ENCODE measurements around the gene DYNLT4.

The DYNLT4 gene

GRCh38 chr1:44822131-44822701 is 15.1 kb upstream of the DYNLT4 start:
- H3F3A ChIP-seq (ENCODE audit: control insufficient read depth, insufficient read depth): peaks cover 13% of the 10 kb centered on the region
- H3K4me1 ChIP-seq (ENCODE audit: control insufficient read depth, low read length): peaks cover 23% of the 10 kb centered on the region
- H3K4me3 ChIP-seq (ENCODE audit: low read length): no peak overlapping the region
- no peak for TF ChIP-seq EZH2phosphoT487 (IDR thresholded peaks at IDR 0.05; ENCODE audit: borderline replicate concordance, low read length)
- no peak for TF ChIP-seq CTCF (IDR thresholded peaks at IDR 0.05; ENCODE audit: low read depth, low read length, poor library complexity, severe bottlenecking)
- no peaks in the 10 kb centered on the region for H3K36me3 ChIP-seq (ENCODE audit: control insufficient read depth, low read length)
- no peaks in the 10 kb centered on the region for H4K20me1 ChIP-seq (ENCODE audit: control insufficient read depth, insufficient read depth, low read depth, low read length)
- no peak overlapping the region for H3K27ac ChIP-seq (ENCODE audit: low read depth, low read length)
- no peaks in the 10 kb centered on the region; the same call in 1 of the 2 replicates for H3K27me3 ChIP-seq (ENCODE audit: control insufficient read depth, low read length)
- no peaks in the 10 kb centered on the region for H3K9me2 ChIP-seq (replicated peaks; ENCODE audit: control insufficient read depth, low read length)
- no peaks in the 10 kb centered on the region for H3K9me3 ChIP-seq (ENCODE audit: control insufficient read depth, insufficient read depth, low read length)
- no peak overlapping the region for H3K4me2 ChIP-seq (ENCODE audit: low read length)
- no peaks in the 10 kb centered on the region for H3K79me2 ChIP-seq (ENCODE audit: control insufficient read depth, low read length)

GRCh38 chr1:44821240-44821715 is 14.1 kb upstream of the DYNLT4 start:
- Histone ChIP-seq H3K9me2 (replicated peaks; ENCODE audit: control insufficient read depth, low read length) (no peaks in the 10 kb centered on the region), H3K4me2 (ENCODE audit: low read length) (peak overlapping the region; percentile 92; the same call in 1 of the 2 replicates), H3K4me1 (ENCODE audit: control insufficient read depth, low read length) (peaks cover 23% of the 10 kb centered on the region), H3K4me3 (ENCODE audit: low read length) (no peak overlapping the region), H3K79me2 (ENCODE audit: control insufficient read depth, low read length) (no peaks in the 10 kb centered on the region), H3K27me3 (ENCODE audit: control insufficient read depth, low read length) (no peaks in the 10 kb centered on the region; the same call in 1 of the 2 replicates), H3F3A (ENCODE audit: control insufficient read depth, insufficient read depth) (peaks cover 13% of the 10 kb centered on the region), H3K36me3 (ENCODE audit: control insufficient read depth, low read length) (no peaks in the 10 kb centered on the region), H3K9me3 (ENCODE audit: control insufficient read depth, insufficient read depth, low read length) (no peaks in the 10 kb centered on the region), H4K20me1 (ENCODE audit: control insufficient read depth, insufficient read depth, low read depth, low read length) (no peaks in the 10 kb centered on the region), H3K27ac (ENCODE audit: low read depth, low read length) (no peak overlapping the region)
- no peak for TF ChIP-seq CTCF (IDR thresholded peaks at IDR 0.05; ENCODE audit: low read depth, low read length, poor library complexity, severe bottlenecking)

GRCh38 chr1:44820328-44821239 is 13.4 kb upstream of the DYNLT4 start:
- Histone ChIP-seq H3K9me2 (replicated peaks; ENCODE audit: control insufficient read depth, low read length) (no peaks in the 10 kb centered on the region), H3K79me2 (ENCODE audit: control insufficient read depth, low read length) (no peaks in the 10 kb centered on the region), H3F3A (ENCODE audit: control insufficient read depth, insufficient read depth) (peaks cover 13% of the 10 kb centered on the region), H3K27ac (ENCODE audit: low read depth, low read length) (peak overlapping the region; percentile 87), H3K36me3 (ENCODE audit: control insufficient read depth, low read length) (no peaks in the 10 kb centered on the region), H4K20me1 (ENCODE audit: control insufficient read depth, insufficient read depth, low read depth, low read length) (no peaks in the 10 kb centered on the region), H3K4me1 (ENCODE audit: control insufficient read depth, low read length) (peaks cover 23% of the 10 kb centered on the region), H3K4me2 (ENCODE audit: low read length) (peak overlapping the region; percentile 92), H3K4me3 (ENCODE audit: low read length) (peak overlapping the region; percentile 76), H3K27me3 (ENCODE audit: control insufficient read depth, low read length) (no peaks in the 10 kb centered on the region), H3K9me3 (ENCODE audit: control insufficient read depth, insufficient read depth, low read length) (no peaks in the 10 kb centered on the region)
- peak; percentile 11 for TF ChIP-seq CTCF (IDR thresholded peaks at IDR 0.05; ENCODE audit: low read depth, low read length, poor library complexity, severe bottlenecking)
- TF ChIP-seq EZH2phosphoT487 (IDR thresholded peaks at IDR 0.05; ENCODE audit: borderline replicate concordance, low read length): no peak

Measured in DOHH2 (cell line).